GM19455 (cell line): ENCODE measurements around the gene SYT12.
"Not testable (repeated sequence)": the region's sequence is repeated elsewhere in the genome, so short reads cannot be mapped to it uniquely, and the experiment has no call there.

Experiments
- ATAC-seq: cut with Tn5 transposase; IDR thresholded peaks from one replicate; pipeline ENCODE4 v1.9.1; 2021; ENCODE audit not compliant: unreplicated experiment

The SYT12 gene, protein sequence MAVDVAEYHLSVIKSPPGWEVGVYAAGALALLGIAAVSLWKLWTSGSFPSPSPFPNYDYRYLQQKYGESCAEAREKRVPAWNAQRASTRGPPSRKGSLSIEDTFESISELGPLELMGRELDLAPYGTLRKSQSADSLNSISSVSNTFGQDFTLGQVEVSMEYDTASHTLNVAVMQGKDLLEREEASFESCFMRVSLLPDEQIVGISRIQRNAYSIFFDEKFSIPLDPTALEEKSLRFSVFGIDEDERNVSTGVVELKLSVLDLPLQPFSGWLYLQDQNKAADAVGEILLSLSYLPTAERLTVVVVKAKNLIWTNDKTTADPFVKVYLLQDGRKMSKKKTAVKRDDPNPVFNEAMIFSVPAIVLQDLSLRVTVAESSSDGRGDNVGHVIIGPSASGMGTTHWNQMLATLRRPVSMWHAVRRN

DNA sequence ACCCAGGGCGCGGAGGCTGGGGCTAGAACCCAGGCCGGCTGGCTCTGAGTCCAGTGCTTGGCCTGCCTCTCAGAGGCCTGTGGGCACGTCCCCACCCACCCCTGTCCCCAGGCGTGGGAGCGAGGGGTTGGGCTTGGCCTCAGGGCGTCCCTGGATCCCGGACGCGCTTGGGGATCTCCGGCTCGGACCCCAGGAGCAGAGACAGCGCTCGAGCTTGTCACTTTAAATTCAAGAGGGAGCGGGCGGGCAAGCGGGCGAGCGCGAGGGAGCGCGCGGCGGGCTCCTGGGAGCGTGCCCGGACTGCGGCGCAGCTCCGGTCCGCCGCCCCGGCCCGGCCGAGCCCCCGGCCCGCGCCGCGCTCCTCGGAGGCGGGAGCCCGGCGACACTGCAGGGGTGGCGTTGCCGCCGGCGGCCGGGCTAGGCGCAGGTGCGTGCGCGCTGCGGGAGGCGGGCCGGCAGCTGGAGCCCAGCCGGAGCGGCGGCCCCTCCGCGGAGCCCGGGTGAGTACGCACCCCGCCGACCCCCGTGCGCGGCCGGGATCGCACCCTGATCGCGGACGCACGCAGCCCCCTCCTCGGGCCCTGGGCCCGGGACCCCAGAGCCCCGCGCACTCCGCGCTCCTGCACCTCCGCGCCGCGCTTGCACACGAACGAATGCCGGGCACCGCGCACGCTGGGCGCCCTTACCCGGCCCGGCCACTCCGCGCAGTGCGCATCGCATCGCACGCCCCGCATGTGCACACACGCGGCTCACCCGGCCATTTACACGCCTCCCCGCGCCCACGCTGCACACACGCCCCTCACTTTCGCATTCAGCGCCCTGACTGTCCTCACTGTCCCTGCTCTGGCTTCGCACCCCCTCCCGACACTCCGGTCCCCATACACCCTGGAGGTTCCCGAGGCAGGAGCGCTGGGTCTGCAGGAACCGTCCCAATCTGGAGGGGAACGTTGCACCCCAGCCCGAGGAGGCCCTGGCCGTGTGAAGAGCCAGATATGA is at the start of gene SYT12:
Gene SYT12 (plus strand): TSS at position 174 of the 996 bp plus-strand sequence. CDS start 7,011 bp downstream, outside the sequence.
- no peak for ATAC-seq

DNA sequence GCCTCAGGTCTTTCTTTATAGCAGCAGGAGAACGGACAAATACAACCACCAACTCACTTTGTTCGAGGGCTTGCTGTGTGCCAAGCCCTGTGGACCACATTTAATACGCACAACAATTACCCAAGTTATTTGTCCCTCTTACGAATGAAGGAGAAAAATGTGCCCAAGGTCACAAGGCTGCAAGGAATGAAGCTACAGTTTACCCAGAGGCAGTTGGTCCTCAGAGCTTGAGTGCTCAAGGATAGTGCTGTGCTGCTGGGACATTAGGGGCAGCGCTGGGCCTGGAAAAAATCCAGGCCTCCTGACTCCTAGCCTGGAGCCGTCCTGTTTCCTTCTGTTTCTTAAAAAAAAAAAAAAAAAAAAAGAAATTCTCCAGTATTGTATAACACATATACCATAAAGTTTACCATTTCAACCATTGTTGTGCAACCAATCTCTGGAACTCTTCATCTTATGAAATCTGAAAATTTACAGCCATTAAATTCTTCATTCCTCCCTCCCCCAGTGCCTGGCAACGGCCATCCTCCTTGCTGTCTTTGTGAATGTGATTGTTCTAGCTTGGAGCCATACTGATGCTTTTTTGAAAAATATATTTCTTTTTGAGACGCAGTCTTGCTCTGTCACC is 48.9 kb upstream of the SYT12 start:
- no peak for ATAC-seq

DNA sequence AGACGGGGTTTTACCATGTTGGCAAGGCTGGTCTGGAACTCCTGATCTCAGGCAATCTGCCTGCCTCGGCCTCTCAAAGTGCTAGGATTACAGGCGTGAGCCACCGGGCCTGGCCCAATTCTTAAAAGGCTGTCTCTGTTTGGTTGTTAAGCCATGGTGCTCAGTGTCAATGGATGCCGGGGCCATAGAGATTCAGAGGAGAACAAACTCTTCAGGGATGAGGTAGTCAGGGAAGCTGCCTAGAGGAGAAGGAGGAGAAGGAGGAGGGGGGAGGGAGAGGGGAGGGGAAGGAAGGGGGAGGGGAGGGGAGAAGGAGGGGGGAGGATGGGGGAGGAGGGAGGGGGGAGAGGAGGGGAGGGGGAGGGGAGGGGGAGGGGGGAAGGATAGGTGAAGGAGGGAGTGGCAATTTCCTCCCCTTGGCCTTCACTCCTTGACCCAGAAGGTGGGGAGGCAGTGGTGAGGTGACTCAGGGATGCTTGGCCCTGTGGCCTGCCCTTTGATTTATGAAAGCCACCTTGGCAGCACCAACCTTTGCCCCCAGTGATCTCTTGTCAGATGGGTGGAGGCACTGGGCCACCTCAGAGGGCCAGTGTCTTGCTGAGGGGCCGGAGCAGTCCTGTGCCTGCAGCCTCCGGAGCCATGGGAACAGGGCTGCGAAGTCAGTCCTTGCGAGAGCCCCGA is 48.1 kb upstream of the SYT12 start, which contains the start of gene C11orf86:
Gene C11orf86 (plus strand): TSS at position 581 of the 681 bp plus-strand sequence. CDS start 59 bp downstream, at position 640.
- ATAC-seq = no peak

DNA sequence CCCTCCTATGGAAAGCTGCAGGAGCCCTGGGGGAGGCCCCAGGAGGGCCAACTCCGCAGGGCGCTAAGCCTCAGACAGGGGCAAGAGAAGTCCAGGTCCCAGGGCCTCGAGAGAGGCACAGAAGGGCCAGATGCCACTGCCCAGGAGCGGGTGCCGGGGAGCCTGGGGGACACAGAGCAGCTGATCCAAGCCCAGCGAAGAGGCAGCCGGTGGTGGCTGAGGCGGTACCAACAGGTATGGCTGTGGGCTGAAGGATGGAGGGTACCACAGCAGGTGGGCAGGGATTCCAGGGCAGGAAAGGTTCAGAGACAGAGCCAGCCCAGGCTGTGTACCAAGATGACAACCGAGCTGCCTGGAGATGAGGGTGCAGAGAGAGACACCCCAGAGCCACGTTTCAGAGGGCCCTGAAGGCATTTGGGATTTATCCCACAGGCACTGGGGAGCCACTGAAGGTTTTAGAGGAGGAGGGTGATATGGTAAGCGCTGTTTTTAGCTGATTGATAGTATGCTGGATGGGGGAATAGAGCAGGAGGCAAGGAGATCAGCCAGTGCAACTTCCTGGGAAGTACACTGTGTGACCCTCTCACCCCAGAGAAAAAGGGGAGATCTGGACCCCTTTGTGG is 47.4 kb upstream of the SYT12 start:
- ATAC-seq = no peak

DNA sequence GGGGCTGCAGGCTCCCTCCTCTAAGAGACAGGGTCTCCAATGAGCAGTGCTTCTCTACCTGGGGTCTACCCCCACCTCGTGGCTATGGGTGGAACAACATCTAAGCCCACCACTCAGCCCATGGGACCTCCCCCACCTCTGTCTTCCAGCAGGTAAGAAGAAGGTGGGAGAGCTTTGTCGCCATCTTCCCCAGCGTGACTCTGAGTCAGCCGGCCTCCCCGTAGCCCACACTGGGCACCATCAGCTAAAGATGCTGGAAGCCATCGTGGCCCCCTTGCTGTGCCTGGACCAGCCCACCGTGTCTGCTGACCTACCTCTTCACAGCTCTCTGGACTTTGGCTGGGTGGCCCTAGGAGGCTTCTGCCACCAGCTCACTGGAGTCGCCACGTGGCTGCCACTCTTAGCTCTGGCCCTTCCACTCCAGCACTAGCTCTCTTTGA is 46.9 kb upstream of the SYT12 start:
- no peak for ATAC-seq

DNA sequence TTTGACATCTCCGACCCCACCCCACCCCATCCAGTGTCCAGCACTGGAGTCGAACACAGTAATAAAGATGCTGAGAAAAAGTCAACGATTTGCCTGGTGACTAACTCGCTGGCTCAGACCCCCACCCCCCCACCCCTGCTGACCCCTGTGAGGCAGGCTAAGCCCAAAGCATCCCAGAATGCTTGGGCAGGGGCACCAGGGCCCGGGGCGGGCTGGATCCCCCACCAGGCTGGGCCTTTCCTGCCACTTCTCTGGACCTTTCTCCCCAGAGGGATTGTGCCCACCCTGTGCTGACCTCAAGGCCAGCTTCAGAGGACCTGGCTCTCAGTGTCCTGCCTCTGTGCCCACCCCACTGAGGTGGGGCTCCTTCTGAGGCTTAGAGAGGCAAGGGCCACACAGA is 46.0 kb upstream of the SYT12 start:
- no peak for ATAC-seq

DNA sequence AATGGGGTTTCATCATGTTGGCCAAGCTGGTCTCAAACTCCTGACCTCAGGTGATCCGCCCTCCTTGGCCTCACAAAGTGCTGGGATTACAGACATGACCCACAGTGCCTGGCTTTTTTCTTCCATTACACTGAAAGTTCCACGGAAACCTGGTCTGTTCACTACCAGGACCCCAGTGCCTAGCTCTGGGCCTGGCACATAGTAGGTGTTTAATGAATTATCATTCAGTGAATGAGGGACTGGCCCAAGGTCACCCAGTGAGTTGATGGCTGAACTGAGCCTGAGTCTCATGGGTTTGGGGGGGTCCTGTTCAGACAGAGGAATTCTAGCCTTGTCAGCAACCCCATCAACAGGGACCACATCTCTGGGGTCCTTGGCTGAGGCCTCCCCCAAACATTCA is 44.7 kb upstream of the SYT12 start:
- ATAC-seq = no peak

DNA sequence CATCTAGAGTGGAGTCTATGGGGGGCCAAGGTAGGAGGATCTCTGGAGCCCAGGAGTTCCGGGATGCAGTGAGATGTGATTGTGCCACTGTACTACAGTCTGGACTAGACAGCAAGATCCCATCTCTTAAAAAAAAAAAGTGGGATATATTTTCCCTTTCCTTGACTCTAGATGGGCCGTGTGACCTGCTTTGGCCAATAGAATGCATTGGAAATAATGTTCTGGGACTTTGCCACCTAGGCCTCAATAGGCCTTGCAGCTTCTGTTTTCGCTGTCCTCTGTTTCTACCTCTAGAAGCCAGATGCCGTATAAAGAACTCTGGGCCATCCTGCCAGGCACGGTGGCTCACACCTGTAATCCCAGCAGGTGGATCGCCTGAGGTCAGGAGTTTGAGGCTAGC is 44.2 kb upstream of the SYT12 start:
- ATAC-seq = no peak

DNA sequence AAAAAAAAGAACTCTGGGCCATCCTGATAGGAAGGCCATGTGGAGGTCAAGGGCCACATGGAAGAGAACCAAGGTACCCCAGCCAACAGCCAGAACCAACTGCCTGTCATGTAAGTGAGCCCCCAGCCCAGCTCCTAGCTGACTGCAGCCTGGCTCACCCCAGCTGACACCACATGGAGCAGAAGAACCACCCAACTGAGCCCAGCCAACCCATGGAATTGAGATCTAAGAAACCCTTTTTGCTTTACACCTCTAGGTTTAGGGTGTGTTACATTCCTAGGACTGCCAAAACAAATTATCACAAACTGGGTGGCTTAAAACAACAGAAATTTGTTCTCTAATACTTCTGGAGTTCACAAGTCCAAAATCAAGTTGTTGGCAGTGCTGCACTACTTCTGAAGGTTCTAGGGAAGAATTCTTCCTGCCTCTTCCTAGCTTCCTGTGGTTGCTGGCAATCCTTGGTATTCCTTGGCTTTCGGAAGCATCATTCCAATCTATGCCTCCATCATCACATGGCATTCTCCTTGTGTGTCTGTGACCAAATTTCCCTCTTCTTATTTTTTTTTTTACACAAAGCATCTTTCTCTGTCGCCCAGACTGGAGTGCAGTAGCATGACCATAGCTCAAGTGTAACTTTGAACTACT is 43.5 kb upstream of the SYT12 start:
- no peak for ATAC-seq

DNA sequence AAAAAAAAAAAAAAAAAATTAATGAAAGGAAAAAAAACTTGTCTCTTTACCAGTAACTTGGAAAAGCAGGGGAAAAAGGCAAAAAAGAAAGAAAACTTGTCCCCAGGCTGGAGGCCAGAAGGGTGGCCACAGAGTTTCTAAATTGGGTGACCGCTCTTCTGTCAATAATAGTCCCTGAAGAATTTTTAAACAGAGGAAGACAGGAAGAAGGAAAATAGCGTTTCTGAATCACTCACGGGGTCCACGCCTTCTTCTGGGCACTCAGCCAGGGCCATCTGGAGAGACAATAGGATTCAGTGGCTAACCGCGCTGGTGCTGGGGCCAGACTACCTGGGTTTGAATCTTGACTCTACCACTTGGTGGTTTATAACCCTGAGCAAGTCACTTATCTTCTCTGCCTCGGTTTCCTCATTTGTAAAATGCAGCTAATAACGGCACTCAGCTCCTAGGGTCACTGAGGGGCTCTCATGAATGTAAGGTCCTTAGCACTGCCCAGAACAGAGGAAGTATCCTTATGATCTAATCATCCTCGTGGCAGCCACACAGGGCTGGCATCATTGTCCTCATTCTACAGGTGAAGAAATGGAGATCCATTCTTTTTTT is 40.9 kb upstream of the SYT12 start:
- ATAC-seq = no peak

DNA sequence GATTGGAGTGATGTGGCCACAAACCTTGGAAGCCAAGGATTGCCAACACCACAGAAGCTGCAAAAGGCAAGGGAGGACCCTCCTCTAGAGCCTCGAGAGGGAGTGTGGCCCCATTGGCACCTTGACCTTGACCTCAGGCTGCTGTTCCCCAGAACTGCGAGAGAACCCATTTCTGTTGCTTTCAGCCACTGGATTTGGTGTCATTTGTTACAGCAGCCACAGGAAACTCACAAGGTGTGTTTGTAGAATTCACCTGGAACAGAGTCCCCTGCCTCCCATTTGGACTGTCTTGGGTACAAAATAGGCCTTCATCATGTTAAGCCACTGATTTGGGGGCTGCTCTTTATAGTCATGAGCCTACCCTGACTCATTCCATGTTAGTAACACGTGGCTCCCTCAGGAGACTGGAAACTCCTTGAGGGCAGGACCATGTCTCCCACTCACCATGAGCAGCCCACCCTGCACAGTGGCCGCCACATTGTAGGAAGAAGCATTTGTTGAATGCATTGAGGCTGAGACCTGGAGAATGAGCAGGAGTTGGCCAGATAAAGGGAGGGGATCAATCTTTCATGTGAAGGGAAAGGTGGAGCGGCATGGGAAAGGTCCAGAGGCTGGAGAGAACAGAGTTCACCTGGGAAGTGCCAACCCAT is 39.5 kb upstream of the SYT12 start:
- no peak for ATAC-seq

DNA sequence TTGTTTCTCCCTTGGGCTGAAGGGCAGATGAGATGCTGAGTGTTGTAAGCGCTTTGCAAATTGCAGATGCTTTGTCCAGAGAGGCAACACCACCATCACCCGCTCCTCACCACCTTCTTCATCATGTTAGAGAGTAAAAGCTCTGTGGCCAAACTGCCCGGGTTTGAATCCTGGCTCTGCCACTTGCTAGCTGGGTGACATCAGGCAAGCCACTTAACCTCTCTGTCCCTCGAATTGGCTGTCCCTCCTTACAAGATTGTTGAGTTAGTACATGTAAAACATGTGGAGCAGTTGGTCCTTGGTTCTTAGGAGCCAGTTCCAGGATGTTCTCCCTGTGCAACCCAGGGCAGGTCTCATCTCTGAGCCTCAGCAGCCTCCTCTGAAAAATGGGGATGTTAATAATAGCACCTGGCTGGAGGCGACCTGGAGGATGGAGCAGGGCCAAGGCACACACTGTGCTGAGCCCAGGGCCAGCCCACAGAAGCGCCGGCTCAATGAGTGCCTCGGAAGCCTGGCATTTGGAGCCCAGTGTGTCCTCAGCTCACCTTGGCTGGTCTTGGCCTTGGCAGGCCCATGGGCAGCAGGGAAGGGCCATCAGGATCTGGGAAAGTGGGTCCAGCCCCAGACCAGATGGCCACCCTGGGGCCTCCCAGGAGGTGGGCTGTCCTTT is 37.3 kb upstream of the SYT12 start:
- no peak for ATAC-seq

DNA sequence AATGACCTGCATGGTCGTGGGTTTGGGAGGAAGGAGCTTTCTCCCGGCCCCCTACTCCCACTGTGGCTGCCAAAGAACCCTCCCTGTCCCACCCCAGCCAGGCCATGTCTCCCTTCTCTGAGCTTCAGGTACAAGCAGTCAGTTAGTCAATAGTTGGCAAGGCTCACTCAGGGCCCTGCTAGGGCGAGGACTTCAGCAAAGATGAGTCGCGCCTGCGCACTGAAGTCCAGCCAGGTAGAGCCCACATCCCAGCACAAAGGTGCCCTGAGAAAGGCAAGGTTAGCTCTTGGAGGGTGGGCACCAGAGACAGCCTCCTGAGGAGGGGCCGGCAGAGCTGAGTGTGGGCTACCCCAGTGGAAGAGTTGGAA is 36.8 kb upstream of the SYT12 start:
- no peak for ATAC-seq

DNA sequence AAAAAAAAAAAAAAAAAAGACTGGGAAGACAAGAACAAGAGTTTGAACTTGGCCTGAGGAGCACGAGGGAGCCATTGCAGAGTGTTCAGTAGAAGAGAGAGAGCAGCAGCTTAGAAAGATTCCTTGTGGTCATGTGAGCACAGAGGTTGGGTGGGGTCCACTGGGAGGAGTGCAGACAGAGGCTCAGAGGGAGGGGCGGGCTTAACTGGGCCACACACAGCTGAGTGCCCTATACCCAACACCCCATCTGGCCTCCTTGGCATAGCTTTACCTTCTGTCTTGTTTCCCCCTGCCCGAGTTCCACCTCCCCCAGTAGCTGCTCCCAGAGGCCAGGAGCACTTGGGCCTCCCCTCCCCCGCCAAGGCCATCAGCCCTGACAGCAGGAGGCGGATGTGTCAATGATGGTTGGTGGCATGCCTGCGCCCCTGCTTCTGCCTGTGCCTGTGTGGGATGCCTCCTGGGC is 35.7 kb upstream of the SYT12 start:
- ATAC-seq = no peak

DNA sequence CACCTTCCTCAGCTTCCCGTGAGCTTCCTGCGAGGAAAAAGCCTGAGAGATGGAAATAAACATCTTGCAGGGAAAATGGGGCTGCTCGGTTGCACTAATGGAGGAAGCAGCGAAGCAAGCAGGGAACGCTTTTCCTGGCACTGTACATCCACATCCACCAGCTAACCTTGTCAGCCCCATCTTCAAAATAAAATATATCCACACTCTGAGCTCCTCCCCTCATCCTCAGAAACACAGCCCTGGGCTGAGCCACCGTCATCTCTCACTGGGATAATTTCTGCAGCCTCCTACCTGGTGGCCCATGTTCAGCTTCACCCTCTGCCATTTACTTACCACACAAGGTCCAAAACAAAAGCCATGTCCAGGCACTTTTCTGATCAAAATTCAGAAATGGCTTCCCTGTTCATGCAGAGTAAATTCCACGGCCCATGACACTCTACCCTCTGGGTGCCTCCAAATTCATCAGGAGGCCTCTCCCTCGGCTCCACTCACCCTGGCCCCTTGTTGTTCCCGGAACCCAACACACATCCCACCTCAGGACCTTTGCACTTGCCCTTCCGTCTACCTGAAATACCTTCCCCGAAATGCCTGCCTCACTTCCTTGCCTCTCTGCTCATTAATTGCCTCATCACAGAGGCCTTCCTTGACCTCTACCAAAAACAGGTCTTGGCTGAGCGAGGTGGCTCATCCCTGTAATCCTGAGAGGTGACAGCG is 34.9 kb upstream of the SYT12 start:
- ATAC-seq = no peak

DNA sequence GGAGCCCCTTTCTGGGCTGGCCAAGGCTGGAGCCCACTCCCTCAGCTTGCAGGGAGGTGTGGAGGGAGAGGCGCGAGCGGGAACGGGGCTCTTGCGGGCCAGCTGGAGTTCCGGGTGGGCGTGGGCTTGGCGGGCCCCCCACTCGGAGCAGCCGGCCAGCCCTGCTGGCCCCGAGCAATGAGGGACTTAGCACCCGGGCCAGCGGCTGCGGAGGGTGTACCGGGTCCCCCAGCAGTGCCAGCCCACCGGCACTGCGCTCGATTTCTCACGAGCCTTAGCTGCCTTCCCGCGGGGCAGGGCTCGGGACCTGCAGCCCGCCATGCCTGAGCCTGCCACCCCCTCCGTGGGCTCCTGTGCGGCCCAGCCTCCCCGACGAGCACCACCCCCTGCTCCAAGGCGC is 34.2 kb upstream of the SYT12 start:
- not testable (repeated sequence) for ATAC-seq

DNA sequence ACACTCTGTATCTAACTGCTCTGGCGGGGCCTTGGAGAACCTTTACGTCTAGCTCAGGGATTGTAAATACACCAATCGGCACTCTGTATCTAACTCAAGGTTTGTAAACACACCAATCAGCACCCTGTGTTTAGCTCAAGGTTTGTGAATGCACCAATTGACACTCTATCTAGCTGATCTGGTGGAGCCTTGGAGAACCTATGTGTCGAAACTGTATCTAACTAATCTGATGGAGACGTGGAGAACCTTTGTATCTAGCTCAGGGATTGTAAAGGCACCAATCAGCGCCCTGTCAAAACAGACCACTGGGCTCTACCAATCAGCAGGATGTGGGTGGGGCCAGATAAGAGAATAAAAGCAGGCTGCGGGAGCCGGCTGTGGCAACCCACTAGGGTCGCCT is 33.6 kb upstream of the SYT12 start:
- not testable (repeated sequence) for ATAC-seq
